ENCODE results near the gene PPIB.
A peak's percentile ranks its signal among the peaks of the same experiment; 100 is the strongest.

PPIB gene

GRCh38 chr15:64162869-64163658 lies at the start of gene PPIB:
TSS of gene PPIB (minus strand) at chr15:64163022. CDS start at chr15:64162986, 36 bp downstream.
- DNase-seq, result peak; percentile 78

- no peak for DNase-seq
Measured at GRCh38 chr15:64211696-64212095, 48.9 kb upstream of the PPIB start.

- DNase-seq, result no peak
Measured at GRCh38 chr15:64210371-64210770, 47.5 kb upstream of the PPIB start.

GRCh38 chr15:64209680-64210334 lies 47.0 kb upstream of the PPIB start:
- peak; percentile 5 for DNase-seq

- DNase-seq, result no peak
Measured at GRCh38 chr15:64205202-64205601, 42.4 kb upstream of the PPIB start.

GRCh38 chr15:64197425-64197824 lies 34.6 kb upstream of the PPIB start:
- DNase-seq, result no peak

- no peak for DNase-seq
Measured at GRCh38 chr15:64193971-64194370, 31.1 kb upstream of the PPIB start.

GRCh38 chr15:64191971-64192830 lies 29.4 kb upstream of the PPIB start:
- no peak for DNase-seq

GRCh38 chr15:64187396-64188191 lies 24.8 kb upstream of the PPIB start:
- no peak for DNase-seq

- DNase-seq, result no peak
Measured at GRCh38 chr15:64185146-64185911, 22.5 kb upstream of the PPIB start.

- DNase-seq, result no peak
Measured at GRCh38 chr15:64182859-64183370, 20.1 kb upstream of the PPIB start.

GRCh38 chr15:64180235-64180824 lies 17.5 kb upstream of the PPIB start:
- no peak for DNase-seq

GRCh38 chr15:64166102-64166890 lies 3.5 kb upstream of the PPIB start:
- no peak for DNase-seq

- no peak for DNase-seq
Measured at GRCh38 chr15:64164436-64164835, 1.6 kb upstream of the PPIB start.

- DNase-seq, result no peak
Measured at GRCh38 chr15:64163659-64164362, 989 bp upstream of the PPIB start.

GRCh38 chr15:64162478-64162868 lies 349 bp downstream of the PPIB start:
- DNase-seq, result no peak

- DNase-seq, result no peak
Measured at GRCh38 chr15:64161688-64162477, 939 bp downstream of the PPIB start.

- DNase-seq, result no peak
Measured at GRCh38 chr15:64158363-64159134, 4.3 kb downstream of the PPIB start.
